Subcutaneous adipose tissue (tissue), 4 donors: ENCODE results near the gene EEIG1. TPM values are rescaled to one million over a fixed set of nuclear protein-coding genes. Genes with fewer than 3 reads are reported as not detected.

ENCODE experiments used
- total RNA-seq, 4 donors: library from RNA; depleted of rRNA; stranded (reverse); fragments of >200 nt; gene quantifications; one replicate each; pipeline ENCODE4 v1.1.0, GENCODE V29; 2016
- TF ChIP-seq, protein P1 (sequence below): fragments of 450-650 bp; IDR thresholded peaks from one replicate; pipeline ENCODE4 v1.5.1; 2016; ENCODE audit warnings: low read depth, mild to moderate bottlenecking, control low read depth, antibody characterized with exemption, moderate library complexity

Gene EEIG1
- total RNA-seq, 4 donors from 2014 or later: 4.8 to 21.2 (median 8.1) TPM

DNA sequence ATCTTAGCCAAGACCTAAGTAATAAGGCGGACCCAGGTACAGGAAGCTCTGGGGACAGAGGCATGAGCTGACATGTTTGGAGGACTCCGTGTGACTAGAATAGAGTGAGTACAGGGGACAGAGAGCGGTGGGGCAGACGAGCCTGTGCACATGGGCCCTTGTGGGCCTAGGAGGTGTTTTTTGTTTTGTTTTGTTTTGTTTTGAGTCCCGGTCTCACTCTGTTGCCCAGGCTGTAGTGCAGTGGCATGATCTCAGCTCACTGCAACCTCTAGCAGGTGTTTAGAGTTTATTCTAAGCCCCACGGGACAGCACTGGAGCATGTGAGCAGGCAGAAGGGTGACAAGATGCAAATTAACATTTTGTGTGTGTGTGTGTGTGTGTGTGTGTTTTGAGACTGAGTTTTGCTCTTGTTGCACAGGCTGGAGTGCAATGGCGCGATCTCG lies 3.1 kb upstream of the EEIG1 start:
- TF ChIP-seq, protein P1, sequence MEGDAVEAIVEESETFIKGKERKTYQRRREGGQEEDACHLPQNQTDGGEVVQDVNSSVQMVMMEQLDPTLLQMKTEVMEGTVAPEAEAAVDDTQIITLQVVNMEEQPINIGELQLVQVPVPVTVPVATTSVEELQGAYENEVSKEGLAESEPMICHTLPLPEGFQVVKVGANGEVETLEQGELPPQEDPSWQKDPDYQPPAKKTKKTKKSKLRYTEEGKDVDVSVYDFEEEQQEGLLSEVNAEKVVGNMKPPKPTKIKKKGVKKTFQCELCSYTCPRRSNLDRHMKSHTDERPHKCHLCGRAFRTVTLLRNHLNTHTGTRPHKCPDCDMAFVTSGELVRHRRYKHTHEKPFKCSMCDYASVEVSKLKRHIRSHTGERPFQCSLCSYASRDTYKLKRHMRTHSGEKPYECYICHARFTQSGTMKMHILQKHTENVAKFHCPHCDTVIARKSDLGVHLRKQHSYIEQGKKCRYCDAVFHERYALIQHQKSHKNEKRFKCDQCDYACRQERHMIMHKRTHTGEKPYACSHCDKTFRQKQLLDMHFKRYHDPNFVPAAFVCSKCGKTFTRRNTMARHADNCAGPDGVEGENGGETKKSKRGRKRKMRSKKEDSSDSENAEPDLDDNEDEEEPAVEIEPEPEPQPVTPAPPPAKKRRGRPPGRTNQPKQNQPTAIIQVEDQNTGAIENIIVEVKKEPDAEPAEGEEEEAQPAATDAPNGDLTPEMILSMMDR: no peak

DNA sequence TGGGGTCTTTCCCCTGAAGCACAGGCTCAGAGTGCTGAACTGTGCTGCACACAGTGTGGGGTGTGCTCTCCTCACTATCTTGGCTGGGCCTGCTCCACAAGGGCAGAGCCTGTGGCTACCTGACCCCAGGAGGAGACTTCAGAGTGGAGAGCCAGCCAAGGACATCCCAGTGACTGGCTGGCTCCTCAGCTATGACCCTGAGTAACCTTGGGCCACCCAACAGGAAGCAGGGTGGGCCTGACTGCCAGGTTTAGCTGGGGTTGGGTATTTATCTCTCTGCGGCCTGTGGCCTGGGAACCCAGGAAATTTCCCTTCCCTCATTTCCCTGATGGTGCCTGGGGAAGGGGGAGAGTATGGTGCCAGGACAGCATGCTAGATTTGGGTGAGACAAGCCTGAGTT lies 2.1 kb upstream of the EEIG1 start:
- TF ChIP-seq, protein P1: no peak

DNA sequence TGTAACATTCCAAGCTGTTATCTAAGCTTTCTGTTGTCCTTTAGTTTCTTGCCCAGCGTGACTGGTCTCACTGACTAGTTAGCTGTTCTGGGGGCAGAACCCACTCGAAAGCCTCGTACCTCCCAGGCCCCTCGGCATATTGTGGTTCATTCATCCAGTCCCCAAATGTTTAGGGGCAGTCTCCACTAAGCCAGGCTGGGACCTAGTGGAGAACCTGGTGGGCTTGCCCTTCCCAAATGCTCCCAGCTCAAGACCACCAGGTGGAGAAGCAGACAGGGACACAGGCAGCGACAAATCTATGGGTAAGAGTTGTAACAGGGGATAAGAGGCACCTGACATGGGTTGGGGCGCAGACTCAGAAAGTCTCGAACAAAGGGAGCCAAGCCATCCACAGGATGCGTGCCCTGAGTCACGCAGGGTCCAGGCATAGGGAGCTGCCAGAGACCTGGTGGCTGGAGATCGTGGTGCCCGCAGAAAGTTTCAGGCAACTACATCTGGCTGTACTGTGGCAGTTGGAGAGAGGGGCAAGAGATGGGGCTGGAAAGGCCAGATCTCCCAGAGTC lies 851 bp upstream of the EEIG1 start:
- TF ChIP-seq, protein P1: no peak

DNA sequence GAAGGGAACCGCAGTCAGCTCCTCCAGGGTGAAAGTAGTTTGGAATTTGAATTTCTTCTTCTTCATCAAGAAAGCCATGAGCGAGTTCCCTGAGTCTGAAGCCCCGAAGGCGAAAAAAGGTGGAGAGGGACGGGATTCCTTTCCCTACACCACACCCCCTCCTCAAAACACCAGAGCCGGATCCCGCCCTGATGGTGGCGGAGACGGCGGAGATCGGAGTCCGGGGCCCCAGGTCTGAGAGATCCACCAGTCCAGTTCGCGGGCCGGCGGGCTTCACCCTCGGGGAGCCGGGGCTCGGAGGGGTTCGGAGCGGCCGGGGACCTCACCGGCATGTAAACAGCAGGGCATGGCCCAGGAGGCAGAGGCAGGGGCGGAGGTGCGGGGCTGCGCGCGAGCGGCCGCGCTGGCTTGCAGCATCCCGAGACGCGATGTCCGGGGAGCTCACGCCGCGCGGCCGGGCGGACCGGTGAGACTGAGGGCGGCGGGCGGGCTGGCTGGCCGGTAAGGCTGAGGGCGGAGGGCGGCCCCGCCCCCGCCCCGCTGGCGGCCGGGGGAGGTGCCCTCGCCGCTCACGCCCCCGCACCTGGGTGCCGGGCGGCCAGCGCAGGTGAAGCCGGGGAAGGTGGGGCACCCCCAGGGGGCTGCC lies 606 bp downstream of the EEIG1 start:
- TF ChIP-seq, protein P1: no peak

DNA sequence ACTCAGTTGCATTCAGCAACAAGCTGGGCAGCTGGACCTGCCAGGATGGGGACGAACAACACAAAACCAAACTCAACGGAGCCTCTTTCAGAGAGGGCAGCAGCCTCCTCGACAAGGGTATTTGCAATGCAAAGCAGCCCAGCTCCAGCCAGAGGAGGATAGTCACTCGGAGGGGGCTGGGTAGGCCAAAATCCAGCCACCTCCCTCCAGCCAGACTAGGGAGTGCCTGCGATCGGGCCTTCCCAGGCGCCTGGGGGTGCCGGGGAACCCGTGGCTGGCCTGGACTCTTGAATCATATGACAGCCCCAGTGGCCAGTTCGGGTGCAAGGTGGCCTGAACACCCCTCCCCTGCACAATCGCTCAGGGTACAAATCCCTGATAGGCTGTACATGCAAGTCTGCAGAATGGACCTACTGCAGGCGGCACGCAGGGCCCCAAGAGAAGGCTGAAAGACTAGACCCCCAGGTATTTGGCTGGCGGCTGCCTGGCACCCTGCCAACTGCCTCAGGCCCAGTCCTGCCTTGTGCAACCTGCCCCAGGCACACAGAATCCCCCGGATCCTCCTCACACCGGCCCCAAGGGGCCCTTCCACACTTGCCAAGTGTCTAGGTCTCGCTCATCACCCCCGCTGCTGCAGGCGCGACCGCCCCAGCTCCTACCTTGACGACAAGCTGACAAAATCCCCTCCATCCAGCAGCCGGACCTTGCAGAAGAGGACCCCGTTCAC lies 1.3 kb downstream of the EEIG1 start:
- TF ChIP-seq, protein P1: no peak

DNA sequence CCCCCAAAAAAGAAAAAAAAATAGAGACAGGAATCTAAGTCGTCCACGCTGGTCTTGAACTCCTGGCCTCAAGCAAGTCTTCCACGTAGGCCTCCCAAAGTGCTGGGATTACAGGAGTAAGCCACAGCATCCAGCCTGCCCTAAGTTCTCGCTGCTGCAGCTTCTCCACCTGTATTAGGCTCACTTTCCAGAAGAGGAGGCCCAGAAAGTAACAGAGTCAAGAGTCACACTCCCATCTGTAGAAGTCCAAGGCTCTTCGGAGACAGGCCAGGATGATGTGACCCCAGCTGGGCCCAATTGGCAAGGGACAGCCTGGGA lies 1.8 kb downstream of the EEIG1 start:
- TF ChIP-seq, protein P1: no peak

DNA sequence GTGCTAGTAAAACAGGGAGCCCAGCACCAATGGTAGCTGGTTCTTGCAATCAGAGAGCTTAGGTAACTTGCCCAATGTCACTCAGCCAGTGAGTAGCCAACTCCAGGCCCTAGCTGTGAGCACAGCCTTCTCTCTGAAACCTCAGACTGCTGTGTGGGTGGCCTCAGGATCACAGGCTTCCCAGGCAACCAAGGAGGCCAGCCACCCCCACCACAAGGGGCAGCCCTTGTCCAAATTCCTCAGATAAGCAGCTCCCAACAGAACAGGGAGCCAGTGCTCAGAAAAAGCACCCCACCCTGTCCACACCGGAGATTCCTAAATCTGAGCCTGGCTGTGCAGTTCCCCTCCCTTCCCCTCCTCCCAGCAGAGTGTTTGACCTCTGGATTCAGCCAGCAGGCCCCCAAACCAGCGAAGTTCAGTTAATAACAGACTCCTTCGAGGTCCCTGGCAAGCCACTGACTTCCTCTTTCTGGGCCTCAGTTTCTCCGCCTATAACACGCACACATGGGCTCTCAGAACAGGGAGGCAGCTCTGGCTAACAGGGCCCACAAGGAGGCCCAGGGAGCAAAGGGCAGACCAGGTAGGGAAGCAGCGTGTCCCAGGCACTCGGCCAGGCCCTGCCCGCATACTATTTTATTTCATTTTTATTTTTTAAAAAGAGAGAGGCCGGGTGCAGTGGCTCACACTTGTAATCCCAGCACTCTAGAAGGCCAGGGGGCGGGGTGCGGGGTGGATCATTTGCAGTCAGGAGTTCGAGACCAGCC lies 2.7 kb downstream of the EEIG1 start:
- TF ChIP-seq, protein P1: no peak
